GM18511 (cell line): ENCODE results near the gene CD38.
A peak's percentile ranks its signal among the peaks of the same experiment; 100 is the strongest.
"Not testable (repeated sequence)": the region's sequence is repeated elsewhere in the genome, so short reads cannot be mapped to it uniquely, and the experiment has no call there.

ENCODE experiments used
- ATAC-seq: cut with Tn5 transposase; IDR thresholded peaks from one replicate; pipeline ENCODE4 v1.9.1; 2021; ENCODE audit warnings: mild to moderate bottlenecking, moderate library complexity; ENCODE audit not compliant: unreplicated experiment

CD38 gene

DNA sequence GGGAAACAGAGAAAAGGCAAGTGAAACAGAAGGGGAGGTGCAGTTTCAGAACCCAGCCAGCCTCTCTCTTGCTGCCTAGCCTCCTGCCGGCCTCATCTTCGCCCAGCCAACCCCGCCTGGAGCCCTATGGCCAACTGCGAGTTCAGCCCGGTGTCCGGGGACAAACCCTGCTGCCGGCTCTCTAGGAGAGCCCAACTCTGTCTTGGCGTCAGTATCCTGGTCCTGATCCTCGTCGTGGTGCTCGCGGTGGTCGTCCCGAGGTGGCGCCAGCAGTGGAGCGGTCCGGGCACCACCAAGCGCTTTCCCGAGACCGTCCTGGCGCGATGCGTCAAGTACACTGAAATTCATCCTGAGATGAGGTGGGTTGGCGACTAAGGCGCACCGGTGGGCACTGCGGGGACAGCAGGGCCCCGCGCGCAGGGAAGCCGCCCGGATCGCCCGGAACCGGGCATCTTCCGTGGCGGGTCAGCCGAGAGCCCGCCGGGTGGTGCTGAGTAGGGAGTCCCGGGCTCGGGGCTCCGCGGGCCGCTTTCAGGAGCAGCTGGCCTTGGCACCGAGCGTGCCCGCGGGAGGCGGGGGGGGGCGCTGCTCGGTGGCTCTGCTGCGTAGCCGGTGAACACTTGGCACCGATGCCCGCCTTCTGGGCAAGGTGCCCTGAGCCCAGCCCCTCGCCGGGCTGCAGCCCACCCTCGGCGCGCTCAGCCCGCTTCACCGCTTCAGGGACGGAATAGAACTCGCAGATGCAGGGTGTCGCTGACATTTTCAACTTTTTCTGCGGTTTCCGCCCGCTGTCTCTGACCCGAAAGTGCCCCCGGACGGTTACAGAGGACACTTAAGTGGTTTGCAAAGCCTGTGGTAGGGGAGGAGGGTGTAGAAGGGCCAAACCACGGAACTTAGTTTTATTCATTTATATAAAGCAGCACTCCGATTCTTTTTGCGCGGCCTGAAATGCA lies at the start of gene CD38:
CD38 (plus strand) TSS at position 40 of the 953 bp plus-strand sequence; CDS start at position 127, 87 bp downstream.
- peak; percentile 80 for ATAC-seq

- ATAC-seq = peak; percentile 74
Observed at GRCh38 chr4:15729910-15730533, 48.1 kb upstream of the CD38 start.

DNA sequence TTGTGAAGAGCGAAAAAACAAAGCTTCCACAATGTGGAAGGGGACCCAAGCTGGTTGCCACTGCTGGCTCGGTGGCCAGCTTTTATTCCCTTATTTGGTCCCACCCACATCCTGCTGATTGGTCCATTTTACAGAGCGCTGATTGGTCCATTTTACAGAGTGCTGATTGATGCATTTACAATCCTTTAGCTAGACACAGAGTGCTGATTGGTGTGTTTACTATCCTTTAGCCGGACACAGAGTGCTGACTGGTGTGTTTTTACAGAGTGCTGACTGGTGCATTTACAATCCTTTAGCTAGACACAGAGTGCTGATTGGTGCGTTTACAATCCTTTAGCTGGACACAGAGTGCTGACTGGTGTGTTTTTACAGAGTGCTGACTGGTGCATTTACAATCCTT lies 45.1 kb upstream of the CD38 start:
- not testable (repeated sequence) for ATAC-seq

DNA sequence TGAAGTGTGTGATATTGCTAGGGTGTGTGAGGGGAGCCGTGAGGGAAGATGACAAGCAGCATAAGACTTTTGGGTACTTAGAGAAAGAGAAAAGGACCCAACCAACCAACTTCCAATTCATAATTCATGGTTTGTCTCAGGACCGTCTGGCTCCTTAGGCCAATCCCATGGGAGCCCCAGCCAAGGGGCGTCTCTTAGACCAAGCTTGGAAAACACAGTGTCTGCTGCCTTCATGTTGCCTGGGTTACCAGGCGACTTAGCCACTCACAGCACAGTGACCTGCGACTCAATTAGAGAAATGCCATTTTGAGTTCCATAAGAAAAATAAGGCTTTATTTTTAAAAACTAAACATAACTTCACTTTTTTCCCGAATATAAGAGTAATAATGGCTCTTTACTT lies 42.6 kb upstream of the CD38 start:
- ATAC-seq = no peak

GRCh38 chr4:15736514-15737050 lies 41.5 kb upstream of the CD38 start:
- ATAC-seq = peak; percentile 56

GRCh38 chr4:15737255-15737654 lies 40.9 kb upstream of the CD38 start:
- no peak for ATAC-seq

DNA sequence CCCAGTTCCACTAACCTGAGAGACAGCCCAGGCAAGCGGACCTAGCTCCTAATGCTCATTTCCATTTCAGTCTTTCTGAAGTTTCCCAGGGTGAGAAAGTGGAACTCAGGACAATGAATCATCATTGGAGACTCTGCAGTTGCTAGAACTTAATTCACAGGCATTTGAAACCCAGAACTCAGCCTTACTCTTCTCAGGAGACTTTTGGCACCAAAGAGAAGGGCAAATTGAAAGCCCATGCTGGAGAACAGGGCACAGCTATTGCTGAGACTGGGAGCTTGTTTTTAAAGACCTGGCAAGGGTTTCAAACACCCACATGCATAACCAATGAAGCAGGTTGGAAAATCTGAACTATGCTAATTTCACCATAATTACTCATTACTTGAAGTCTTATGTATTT lies 39.3 kb upstream of the CD38 start:
- ATAC-seq = no peak

- no peak for ATAC-seq
Observed at GRCh38 chr4:15740764-15741404, 37.2 kb upstream of the CD38 start.

GRCh38 chr4:15742083-15742582 lies 36.0 kb upstream of the CD38 start:
- ATAC-seq = no peak

- no peak for ATAC-seq
Observed at GRCh38 chr4:15742637-15743036, 35.5 kb upstream of the CD38 start.

DNA sequence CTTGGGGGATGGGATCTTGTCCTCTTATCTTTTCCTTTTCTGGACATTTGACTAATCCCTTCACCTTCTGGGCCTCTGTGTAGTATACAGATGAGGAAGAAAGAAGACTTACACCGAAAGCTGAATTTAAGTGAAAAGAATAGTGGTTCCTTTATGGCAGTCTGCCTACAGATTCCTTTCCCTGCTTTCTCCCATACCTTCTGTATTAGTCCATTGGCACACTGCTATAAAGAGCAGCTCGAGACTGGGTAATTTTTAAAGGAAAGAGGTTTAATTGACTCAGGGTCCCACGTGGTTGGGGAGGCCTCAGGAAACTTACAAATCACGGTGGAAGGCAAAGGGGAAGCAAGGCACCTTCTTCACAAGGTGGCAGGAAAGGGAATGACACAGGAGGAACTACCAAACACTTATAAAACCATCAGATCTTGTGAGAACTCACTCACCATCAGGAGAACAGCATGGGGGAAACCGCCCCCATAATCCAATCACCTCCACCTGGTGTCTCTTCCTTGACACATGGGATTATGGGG lies 34.0 kb upstream of the CD38 start:
- no peak for ATAC-seq

- ATAC-seq = no peak
Observed at GRCh38 chr4:15746110-15746509, 32.0 kb upstream of the CD38 start.

- ATAC-seq = no peak
Observed at GRCh38 chr4:15749001-15749400, 29.1 kb upstream of the CD38 start.

DNA sequence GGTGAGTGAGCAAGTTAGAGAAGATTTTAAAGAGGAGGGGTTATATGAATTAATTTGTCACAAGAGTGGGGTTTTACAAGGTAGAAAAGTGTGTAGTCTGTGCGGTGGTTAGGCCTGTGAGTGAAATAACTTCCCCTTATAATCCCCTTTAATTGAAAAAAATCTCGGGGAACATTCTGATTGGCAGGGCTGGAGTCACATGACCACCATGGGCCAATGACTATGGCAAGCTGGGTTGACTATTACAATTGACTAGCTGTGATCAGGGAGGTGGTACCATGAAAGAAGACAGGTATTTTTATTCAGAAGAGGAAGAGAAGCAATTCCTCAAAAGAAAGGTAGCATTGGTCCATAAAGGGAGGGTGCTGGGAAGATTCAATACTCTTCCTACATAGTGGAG lies 27.0 kb upstream of the CD38 start:
- no peak for ATAC-seq

DNA sequence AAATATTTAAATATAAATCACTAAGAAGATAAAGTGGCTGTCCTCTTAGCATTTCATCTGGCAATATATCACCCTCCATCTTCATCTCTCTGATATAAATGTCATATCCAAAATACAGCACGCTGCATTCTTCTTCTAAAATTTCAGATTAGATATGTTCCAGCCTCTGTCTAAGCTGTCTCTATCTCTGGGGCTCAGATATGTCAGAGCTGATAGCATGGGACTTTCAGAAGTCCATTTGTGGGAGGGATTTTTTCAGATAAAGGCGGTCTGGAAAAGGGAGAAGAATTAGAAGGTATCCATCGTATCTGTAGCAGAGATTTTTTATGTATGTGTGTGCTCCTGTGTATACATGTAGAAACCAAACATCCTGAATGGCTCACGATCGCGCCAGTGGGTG lies 25.0 kb upstream of the CD38 start:
- ATAC-seq = no peak

GRCh38 chr4:15753786-15754185 lies 24.3 kb upstream of the CD38 start:
- ATAC-seq = no peak

DNA sequence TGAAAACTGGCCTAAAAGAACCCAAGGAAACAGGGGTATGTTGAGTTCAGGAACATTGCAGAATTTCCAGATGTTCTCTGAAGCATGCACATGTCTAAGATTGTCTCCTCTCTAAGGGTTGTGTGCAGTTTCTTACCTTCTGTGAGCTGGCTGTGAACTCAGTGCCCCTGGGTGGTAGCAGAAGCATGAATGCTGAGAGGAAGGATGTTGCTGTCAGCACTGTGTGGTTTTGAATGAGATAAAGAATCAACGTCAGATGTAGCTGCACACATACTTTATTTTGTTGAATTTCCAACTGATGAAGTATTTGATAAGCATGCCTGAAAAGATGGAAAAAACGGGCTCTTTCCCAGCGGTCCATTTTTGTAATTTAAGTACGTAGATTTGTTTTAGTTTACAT lies 23.8 kb upstream of the CD38 start:
- no peak for ATAC-seq

GRCh38 chr4:15755321-15756155 lies 22.6 kb upstream of the CD38 start:
- peak; percentile 6 for ATAC-seq

DNA sequence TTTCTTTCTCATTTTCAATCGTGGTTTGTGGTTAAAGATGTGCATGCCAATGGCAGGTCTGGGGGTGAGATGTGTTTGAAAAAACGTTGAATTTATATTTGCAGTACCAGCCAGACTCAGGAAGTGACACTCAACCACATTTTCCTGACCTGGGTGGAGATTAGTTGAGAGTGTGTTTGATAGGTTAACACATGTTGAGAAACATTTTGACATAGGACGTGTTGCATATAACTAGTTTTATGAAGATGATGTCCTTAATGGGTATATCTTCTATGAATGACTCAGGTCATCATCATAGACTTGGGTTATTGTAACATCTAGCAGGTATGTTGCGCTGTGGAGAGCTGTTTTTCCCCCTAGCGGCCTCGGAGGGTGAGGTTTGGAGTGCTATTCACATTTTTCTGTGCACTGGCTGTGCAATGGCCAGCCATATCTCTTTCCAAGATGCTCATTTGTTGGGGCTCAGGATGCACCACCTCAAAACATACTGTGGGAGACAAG lies 21.7 kb upstream of the CD38 start:
- ATAC-seq = peak; percentile 91

GRCh38 chr4:15757054-15757453 lies 21.1 kb upstream of the CD38 start:
- no peak for ATAC-seq
